ENCODE measurements around the gene ZBTB45.

ZBTB45 gene

GRCh38 chr19:58551577-58552471 lies 32.2 kb upstream of the ZBTB45 start:
- TF ChIP-seq TSHZ2 (CRISPR knock-in tag; IDR thresholded peaks at IDR 0.05) (no peak), SNAI2 (CRISPR knock-in tag; IDR thresholded peaks at IDR 0.05) (no peak), ESRRG (CRISPR knock-in tag; IDR thresholded peaks at IDR 0.05) (no peak), ZFP3 (CRISPR knock-in tag; IDR thresholded peaks at IDR 0.05) (no peak), ZNF565 (CRISPR knock-in tag; conservative IDR thresholded peaks at IDR 0.05; ENCODE audit: low read depth) (no peak), CSDC2 (CRISPR knock-in tag; IDR thresholded peaks at IDR 0.05) (no peak), TOX (CRISPR knock-in tag; IDR thresholded peaks at IDR 0.05; ENCODE audit: borderline replicate concordance) (no peak), ARNTL (CRISPR knock-in tag; IDR thresholded peaks at IDR 0.05; ENCODE audit: borderline replicate concordance, low read depth) (no peak), PATZ1 (CRISPR knock-in tag; IDR thresholded peaks at IDR 0.05; ENCODE audit: borderline replicate concordance) (no peak), PPARA (CRISPR knock-in tag; IDR thresholded peaks at IDR 0.05; ENCODE audit: borderline replicate concordance) (no peak), ZNF8 (CRISPR knock-in tag; IDR thresholded peaks at IDR 0.05) (no peak), ZFP30 (CRISPR knock-in tag; IDR thresholded peaks at IDR 0.05) (no peak), GLIS3 (CRISPR knock-in tag; IDR thresholded peaks at IDR 0.05) (no peak), TCF4 (CRISPR knock-in tag; IDR thresholded peaks at IDR 0.05; ENCODE audit: borderline replicate concordance) (no peak), RARB (CRISPR knock-in tag; IDR thresholded peaks at IDR 0.05) (no peak), BACH2 (CRISPR knock-in tag; IDR thresholded peaks at IDR 0.05; ENCODE audit: borderline replicate concordance) (no peak), CSRNP3 (CRISPR knock-in tag; IDR thresholded peaks at IDR 0.05) (no peak), OSR1 (CRISPR knock-in tag; IDR thresholded peaks at IDR 0.05) (no peak), POU6F1 (CRISPR knock-in tag; IDR thresholded peaks at IDR 0.05; ENCODE audit: borderline replicate concordance, low read depth) (no peak)
- ATAC-seq = no peak

- ATAC-seq = no peak
- no peak for TF ChIP-seq ESRRG (CRISPR knock-in tag; IDR thresholded peaks at IDR 0.05)
- TF ChIP-seq BACH2 (CRISPR knock-in tag; IDR thresholded peaks at IDR 0.05; ENCODE audit: borderline replicate concordance) = no peak
- TF ChIP-seq TSHZ2 (CRISPR knock-in tag; IDR thresholded peaks at IDR 0.05) = no peak
- no peak for TF ChIP-seq SNAI2 (CRISPR knock-in tag; IDR thresholded peaks at IDR 0.05)
- TF ChIP-seq ZNF70 (CRISPR knock-in tag; IDR thresholded peaks at IDR 0.05) = no peak
- no peak for TF ChIP-seq ZFP30 (CRISPR knock-in tag; IDR thresholded peaks at IDR 0.05)
- no peak for TF ChIP-seq PPARA (CRISPR knock-in tag; IDR thresholded peaks at IDR 0.05; ENCODE audit: borderline replicate concordance)
- no peak for TF ChIP-seq TCF4 (CRISPR knock-in tag; IDR thresholded peaks at IDR 0.05; ENCODE audit: borderline replicate concordance)
- TF ChIP-seq OSR1 (CRISPR knock-in tag; IDR thresholded peaks at IDR 0.05) = no peak
- no peak for TF ChIP-seq GLIS3 (CRISPR knock-in tag; IDR thresholded peaks at IDR 0.05)
Observed at GRCh38 chr19:58551123-58551497, 31.5 kb upstream of the ZBTB45 start.

Measured in SK-N-SH treated with all-trans-retinoic acid at 6 μM for 48 hours (cell line).